Mesothelial cell of epicardium (in vitro differentiated cells): ENCODE results near the gene SPDYE4. TPM values are rescaled to one million over a fixed set of nuclear protein-coding genes. Genes with fewer than 3 reads are reported as not detected.

Source experiments
- DNase-seq, 2 experiments: peaks; one replicate each; pipeline ENCODE4 v3.0.0; 2021; ENCODE audit warnings: low spot score in 2 of 2; ENCODE audit not compliant: unreplicated experiment in 2 of 2
- H3K27ac Mint-ChIP-seq: 2 replicates; pipeline ENCODE4 v1.8.0; 2021; ENCODE audit warnings: mixed read lengths
- H3K27me3 Mint-ChIP-seq: 2 replicates; pipeline ENCODE4 v1.8.0; 2021; ENCODE audit warnings: low read depth, mixed read lengths
- H3K36me3 Mint-ChIP-seq: 2 replicates; pipeline ENCODE4 v1.8.0; 2021; ENCODE audit warnings: mixed read lengths
- H3K4me1 Mint-ChIP-seq: 2 replicates; pipeline ENCODE4 v1.8.0; 2021; ENCODE audit warnings: mixed read lengths
- H3K4me3 Mint-ChIP-seq: 2 replicates; pipeline ENCODE4 v1.8.0; 2021; ENCODE audit warnings: mild to moderate bottlenecking, moderate library complexity, mixed read lengths
- H3K9me3 Mint-ChIP-seq: 2 replicates; pipeline ENCODE4 v1.8.0; 2021; ENCODE audit warnings: mixed read lengths
- CTCF ChIP-seq: fragments of 200-600 bp; sonication (generic); IDR thresholded peaks from one replicate; pipeline ENCODE4 v1.5.0; 2021; ENCODE audit warnings: antibody characterized with exemption; ENCODE audit not compliant: unreplicated experiment
- total RNA-seq: library from RNA; stranded (reverse); gene quantifications from 3 replicates; pipeline ENCODE4 v1.2.1, GENCODE V29; 2021

SPDYE4 gene
- total RNA-seq, 1 donor from 2014 or later, result not detected

- peaks cover 30% of the 10 kb centered on the region for H3K4me1 Mint-ChIP-seq
- H3K27ac Mint-ChIP-seq, result no peak overlapping the region
- peaks cover 7% of the 10 kb centered on the region for H3K9me3 Mint-ChIP-seq
- H3K36me3 Mint-ChIP-seq, result no peaks in the 10 kb centered on the region
- TF ChIP-seq CTCF, result no peak
- H3K27me3 Mint-ChIP-seq, result peaks cover 15% of the 10 kb centered on the region
- H3K4me3 Mint-ChIP-seq, result no peak overlapping the region
- no peak for DNase-seq
Measured at GRCh38 chr17:8713878-8714277, 44.5 kb downstream of the SPDYE4 start.

GRCh38 chr17:8713315-8713714 lies 45.0 kb downstream of the SPDYE4 start:
- no peak for DNase-seq
- Mint-ChIP-seq H3K36me3 (no peaks in the 10 kb centered on the region), H3K9me3 (peaks cover 7% of the 10 kb centered on the region), H3K4me1 (peaks cover 33% of the 10 kb centered on the region), H3K27ac (peak overlapping the region; percentile 76), H3K27me3 (peaks cover 15% of the 10 kb centered on the region), H3K4me3 (no peak overlapping the region)
- TF ChIP-seq CTCF, result no peak

- Mint-ChIP-seq H3K36me3 (no peaks in the 10 kb centered on the region), H3K4me1 (peaks cover 39% of the 10 kb centered on the region), H3K9me3 (peaks cover 7% of the 10 kb centered on the region), H3K4me3 (no peak overlapping the region), H3K27ac (peak overlapping the region; percentile 65), H3K27me3 (peaks cover 20% of the 10 kb centered on the region)
- no peak for DNase-seq
- TF ChIP-seq CTCF, result no peak
Measured at GRCh38 chr17:8712698-8713097, 45.6 kb downstream of the SPDYE4 start.

GRCh38 chr17:8711291-8711690 lies 47.1 kb downstream of the SPDYE4 start:
- no peak for DNase-seq
- no peaks in the 10 kb centered on the region for H3K36me3 Mint-ChIP-seq
- H3K9me3 Mint-ChIP-seq, result peaks cover 7% of the 10 kb centered on the region
- H3K27me3 Mint-ChIP-seq, result peaks cover 17% of the 10 kb centered on the region
- no peak for TF ChIP-seq CTCF
- H3K27ac Mint-ChIP-seq, result no peak overlapping the region
- peaks cover 52% of the 10 kb centered on the region for H3K4me1 Mint-ChIP-seq
- H3K4me3 Mint-ChIP-seq, result no peak overlapping the region

GRCh38 chr17:8710813-8711212 lies 47.5 kb downstream of the SPDYE4 start:
- no peak for TF ChIP-seq CTCF
- H3K27ac Mint-ChIP-seq, result no peak overlapping the region
- H3K4me1 Mint-ChIP-seq, result peaks cover 53% of the 10 kb centered on the region
- no peak overlapping the region for H3K4me3 Mint-ChIP-seq
- no peak for DNase-seq
- H3K27me3 Mint-ChIP-seq, result peaks cover 17% of the 10 kb centered on the region
- H3K9me3 Mint-ChIP-seq, result peaks cover 7% of the 10 kb centered on the region
- H3K36me3 Mint-ChIP-seq, result no peaks in the 10 kb centered on the region

GRCh38 chr17:8709006-8709405 lies 49.3 kb downstream of the SPDYE4 start:
- no peak for TF ChIP-seq CTCF
- Mint-ChIP-seq H3K27me3 (peaks cover 13% of the 10 kb centered on the region), H3K36me3 (no peaks in the 10 kb centered on the region), H3K4me3 (no peak overlapping the region), H3K9me3 (peaks cover 9% of the 10 kb centered on the region), H3K27ac (no peak overlapping the region), H3K4me1 (peaks cover 53% of the 10 kb centered on the region)
- no peak for DNase-seq
